Measurements from ENCODE around the gene LRPPRC. TPM values are rescaled to one million over a fixed set of nuclear protein-coding genes. Genes with fewer than 3 reads are reported as not detected.

LRPPRC gene
- total and polyA plus RNA-seq, 5 donors = 32.0 to 83.6 (median 75.1) TPM

GRCh38 chr2:43840965-43841364 lies 154.8 kb downstream of the LRPPRC start:
- intact Hi-C loops (cut with DNase I) = no loop called here
- no peaks in the 10 kb centered on the region for H3K27me3 ChIP-seq (ENCODE audit: control insufficient read depth, insufficient read depth)
- no peaks in the 10 kb centered on the region for H3K9me3 ChIP-seq (ENCODE audit: control insufficient read depth, low read length)
- no peak overlapping the region for H3K4me3 ChIP-seq (ENCODE audit: low read length)
- WGBS = 56% methylated on average over 5 of the region's 5 CpGs
- ATAC-seq (no peak), DNase-seq (no peak)
- H3K27ac ChIP-seq (ENCODE audit: low read length) = no peak overlapping the region
- H3K4me1 ChIP-seq (ENCODE audit: control insufficient read depth, insufficient read depth, low read length) = no peaks in the 10 kb centered on the region

GRCh38 chr2:43839776-43840564 lies 155.8 kb downstream of the LRPPRC start:
- no peak overlapping the region for H3K27ac ChIP-seq (ENCODE audit: low read length)
- WGBS = 81% methylated on average over 14 of the region's 14 CpGs
- no peaks in the 10 kb centered on the region for H3K4me1 ChIP-seq (ENCODE audit: control insufficient read depth, insufficient read depth, low read length)
- no peaks in the 10 kb centered on the region for H3K9me3 ChIP-seq (ENCODE audit: control insufficient read depth, low read length)
- no peak for ATAC-seq
- DNase-seq = no peak
- H3K27me3 ChIP-seq (ENCODE audit: control insufficient read depth, insufficient read depth) = no peaks in the 10 kb centered on the region
- no peak overlapping the region for H3K4me3 ChIP-seq (ENCODE audit: low read length)
- intact Hi-C loops (cut with DNase I) = no loop called here

GRCh38 chr2:43838560-43839267 lies 157.1 kb downstream of the LRPPRC start, which contains the start of the genes ABCG5 and ABCG8:
ABCG5 (minus strand) TSS chr2:43838839; CDS start chr2:43838679, 160 bp downstream.
ABCG8 (plus strand) TSS chr2:43838971; CDS start chr2:43839054, 83 bp downstream.
- Histone ChIP-seq H3K9me3 (ENCODE audit: control insufficient read depth, low read length) (no peaks in the 10 kb centered on the region), H3K4me1 (ENCODE audit: control insufficient read depth, insufficient read depth, low read length) (no peaks in the 10 kb centered on the region), H3K4me3 (ENCODE audit: low read length) (no peak within 1 kb of the TSS), H3K27ac (ENCODE audit: low read length) (no peak within 1 kb of the TSS), H3K27me3 (ENCODE audit: control insufficient read depth, insufficient read depth) (no peaks in the 10 kb centered on the region)
- ATAC-seq (peak in 1 of 2 donors; percentile 36), DNase-seq (no peak)
- WGBS = 66% methylated on average over 20 of the region's 20 CpGs
- intact Hi-C loops (cut with DNase I) = no loop called here

GRCh38 chr2:43837831-43838559 lies 157.8 kb downstream of the LRPPRC start:
- H3K4me1 ChIP-seq (ENCODE audit: control insufficient read depth, insufficient read depth, low read length) = no peaks in the 10 kb centered on the region
- H3K27ac ChIP-seq (ENCODE audit: low read length) = no peak overlapping the region
- H3K27me3 ChIP-seq (ENCODE audit: control insufficient read depth, insufficient read depth) = no peaks in the 10 kb centered on the region
- H3K9me3 ChIP-seq (ENCODE audit: control insufficient read depth, low read length) = no peaks in the 10 kb centered on the region
- DNase-seq (no peak), ATAC-seq (peak in 1 of 2 donors; percentile 26)
- no peak overlapping the region for H3K4me3 ChIP-seq (ENCODE audit: low read length)
- WGBS = 86% methylated on average over 21 of the region's 21 CpGs
- intact Hi-C loops (cut with DNase I) = no loop called here

- no peak overlapping the region for H3K4me3 ChIP-seq (ENCODE audit: low read length)
- no peaks in the 10 kb centered on the region for H3K27me3 ChIP-seq (ENCODE audit: control insufficient read depth, insufficient read depth)
- ATAC-seq = no peak
- H3K4me1 ChIP-seq (ENCODE audit: control insufficient read depth, insufficient read depth, low read length) = no peaks in the 10 kb centered on the region
- no peaks in the 10 kb centered on the region for H3K9me3 ChIP-seq (ENCODE audit: control insufficient read depth, low read length)
- intact Hi-C loops (cut with DNase I) = no loop called here
- 77% methylated on average over 4 of the region's 4 CpGs for WGBS
- H3K27ac ChIP-seq (ENCODE audit: low read length) = no peak overlapping the region
- DNase-seq = no peak
Observed at GRCh38 chr2:43837033-43837432, 158.8 kb downstream of the LRPPRC start.

Other genes starting within 250 kb of the LRPPRC start
- 10 to 100 TPM in 3 of 4 donors, 1 to 10 TPM in 1; 5.7 to 14.8 (median 12.6) TPM for gene DYNC2LI1, start 221.9 kb downstream of the LRPPRC start, total RNA-seq
- gene DYNC2LI1, start 221.9 kb downstream of the LRPPRC start, polyA plus RNA-seq = 18.2 TPM
- gene ABCG5, start 157.2 kb downstream of the LRPPRC start, total RNA-seq = not detected
- not detected for gene ABCG5, start 157.2 kb downstream of the LRPPRC start, polyA plus RNA-seq
- gene ABCG8, start 157.0 kb downstream of the LRPPRC start, total RNA-seq = not detected
- gene ABCG8, start 157.0 kb downstream of the LRPPRC start, polyA plus RNA-seq = not detected
- gene PPM1B, start 172.9 kb upstream of the LRPPRC start, total RNA-seq = 10 to 100 TPM; 42.3 to 57.7 (median 44.8) TPM
- 26.7 TPM for gene PPM1B, start 172.9 kb upstream of the LRPPRC start, polyA plus RNA-seq